ENCODE measurements around the gene DOK1.

GRCh38 chr2:74533464-74533863 lies 21.1 kb upstream of the DOK1 start:
- no peak for TF ChIP-seq CTCF (optimal IDR thresholded peaks at IDR 0.05 in 1 of 3, IDR thresholded peaks at IDR 0.05 in 1 of 3, conservative IDR thresholded peaks at IDR 0.05 in 1 of 3; ENCODE audit: extremely low read depth in 1 of 3, insufficient read depth in 2 of 3, low read length in 3 of 3)
- TF ChIP-seq EZH2 (IDR thresholded peaks at IDR 0.05; ENCODE audit: low read length): no peak
